ENCODE data around the gene CAMK1G. TPM values are rescaled to one million over a fixed set of nuclear protein-coding genes. Genes with fewer than 3 reads are reported as not detected.

The CAMK1G gene
- polyA plus RNA-seq, 2 donors, result 0.01 TPM; not detected in 1

DNA sequence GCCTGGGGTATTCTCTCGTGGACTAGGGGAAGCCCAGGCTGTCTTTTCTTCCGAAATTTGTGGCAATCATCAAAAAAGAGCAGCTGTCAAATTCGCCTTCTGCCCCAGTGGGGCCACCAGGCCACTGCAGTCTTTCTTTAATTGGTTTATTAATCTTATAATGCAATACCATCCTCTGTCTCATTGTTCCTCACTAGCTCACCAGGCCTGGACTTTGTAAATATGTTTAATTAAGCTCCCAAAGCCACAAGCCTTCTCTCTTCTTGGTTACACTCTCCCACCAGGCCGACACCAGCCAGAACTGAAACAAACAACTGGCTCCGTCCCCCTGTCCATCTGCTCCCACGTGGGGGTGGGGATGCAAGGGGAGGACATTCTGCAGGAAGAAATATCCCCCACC, 22.0 kb upstream of the CAMK1G start:
- H3K4me1 ChIP-seq (ENCODE audit: control insufficient read depth in 2 of 2, insufficient read depth in 2 of 2, low read length in 1 of 2), result peaks cover 0 to 2% of the 10 kb centered on the region in 2 donors
- no peaks in the 10 kb centered on the region for H3K27me3 ChIP-seq (ENCODE audit: control insufficient read depth in 1 of 2, insufficient read depth in 2 of 2, low read length in 2 of 2)
- H3K27ac ChIP-seq (ENCODE audit: low read depth in 2 of 2, low read length in 1 of 2), result no peak overlapping the region
- H3K9me3 ChIP-seq (ENCODE audit: control insufficient read depth in 2 of 2, insufficient read depth in 1 of 2, low read depth in 1 of 2, low read length in 1 of 2), result no peaks in the 10 kb centered on the region
- no peak overlapping the region for H3K4me3 ChIP-seq (ENCODE audit: low read depth in 1 of 2, low read length in 2 of 2)
- H3K36me3 ChIP-seq (ENCODE audit: control insufficient read depth in 2 of 2, insufficient read depth in 2 of 2, low read length in 1 of 2), result no peaks in the 10 kb centered on the region
- WGBS, 2 donors, result 74 to 75% methylated on average over 6 of the region's 6 CpGs

DNA sequence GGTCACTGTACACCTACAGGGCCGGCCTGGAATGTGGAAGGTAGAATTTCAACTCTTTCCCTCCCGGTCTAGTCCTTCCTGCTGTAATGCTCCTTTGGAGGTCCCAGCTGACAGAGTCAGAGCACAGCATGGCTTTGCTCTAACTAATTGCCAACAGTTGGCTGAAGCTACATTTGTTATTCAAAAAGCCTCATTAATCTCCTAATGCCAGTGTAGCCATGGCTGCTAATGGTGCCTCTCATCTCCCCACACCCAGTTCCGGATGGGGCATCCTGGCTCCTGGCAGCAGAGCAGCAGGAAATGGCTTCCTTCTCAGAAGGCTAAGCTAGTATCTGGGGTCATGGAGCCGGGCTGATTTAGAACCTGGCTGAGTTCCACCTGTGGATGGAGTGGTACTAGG, 18.7 kb upstream of the CAMK1G start:
- Histone ChIP-seq H3K4me3 (ENCODE audit: low read depth in 1 of 2, low read length in 2 of 2) (no peak overlapping the region), H3K36me3 (ENCODE audit: control insufficient read depth in 2 of 2, insufficient read depth in 2 of 2, low read length in 1 of 2) (no peaks in the 10 kb centered on the region), H3K9me3 (ENCODE audit: control insufficient read depth in 2 of 2, insufficient read depth in 1 of 2, low read depth in 1 of 2, low read length in 1 of 2) (no peaks in the 10 kb centered on the region), H3K27me3 (ENCODE audit: control insufficient read depth in 1 of 2, insufficient read depth in 2 of 2, low read length in 2 of 2) (no peaks in the 10 kb centered on the region), H3K4me1 (ENCODE audit: control insufficient read depth in 2 of 2, insufficient read depth in 2 of 2, low read length in 1 of 2) (peaks cover 0 to 2% of the 10 kb centered on the region in 2 donors), H3K27ac (ENCODE audit: low read depth in 2 of 2, low read length in 1 of 2) (peak overlapping the region in 1 of 2 donors; percentile 27)
- WGBS, 2 donors, result 43 to 57% methylated on average over 4 of the region's 4 CpGs

DNA sequence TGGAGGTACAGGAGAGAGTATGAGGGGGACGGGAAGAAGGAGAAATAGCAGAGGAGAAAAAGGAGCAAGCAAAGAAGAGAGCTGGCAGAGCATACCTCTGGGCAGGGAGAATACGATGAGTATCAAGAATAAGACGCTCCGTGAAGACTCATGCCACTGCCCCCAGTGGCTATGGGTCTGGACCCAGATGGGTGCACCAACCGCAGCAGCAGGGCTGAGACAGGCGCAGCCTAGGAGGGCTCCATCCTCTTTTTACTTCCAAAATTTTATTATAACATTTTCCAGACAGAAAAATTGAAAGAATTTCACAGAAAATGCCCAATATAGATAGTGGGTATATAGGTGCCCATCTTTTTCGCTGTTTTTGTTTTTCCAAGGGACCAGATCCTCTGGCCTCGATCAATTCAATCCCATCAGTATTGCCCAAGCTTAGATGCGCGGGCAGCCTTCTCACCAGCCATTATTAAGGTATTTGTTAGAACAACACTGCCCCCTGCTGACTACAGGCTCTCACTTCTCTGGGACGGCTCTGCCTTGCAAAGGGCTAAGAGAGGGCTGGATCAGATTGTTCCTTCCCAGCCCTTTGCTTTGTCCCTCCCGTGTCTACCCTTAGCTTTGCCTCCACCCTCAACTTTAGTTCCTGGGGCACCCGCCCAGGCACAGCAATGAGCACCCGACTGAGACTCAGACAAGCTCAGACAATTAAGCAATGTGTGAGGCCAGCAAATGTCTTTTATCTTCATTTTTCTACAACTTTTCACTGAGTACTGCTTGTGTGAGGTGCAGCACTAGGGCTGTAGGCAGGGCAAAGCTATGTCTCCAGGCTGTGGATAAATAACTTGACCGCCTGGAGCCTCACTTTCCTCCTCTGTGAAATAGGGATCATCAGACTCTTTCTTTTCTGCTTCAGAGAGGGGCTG, 17.5 kb upstream of the CAMK1G start:
- H3K4me1 ChIP-seq (ENCODE audit: control insufficient read depth in 2 of 2, insufficient read depth in 2 of 2, low read length in 1 of 2), result peaks cover 0 to 2% of the 10 kb centered on the region in 2 donors

DNA sequence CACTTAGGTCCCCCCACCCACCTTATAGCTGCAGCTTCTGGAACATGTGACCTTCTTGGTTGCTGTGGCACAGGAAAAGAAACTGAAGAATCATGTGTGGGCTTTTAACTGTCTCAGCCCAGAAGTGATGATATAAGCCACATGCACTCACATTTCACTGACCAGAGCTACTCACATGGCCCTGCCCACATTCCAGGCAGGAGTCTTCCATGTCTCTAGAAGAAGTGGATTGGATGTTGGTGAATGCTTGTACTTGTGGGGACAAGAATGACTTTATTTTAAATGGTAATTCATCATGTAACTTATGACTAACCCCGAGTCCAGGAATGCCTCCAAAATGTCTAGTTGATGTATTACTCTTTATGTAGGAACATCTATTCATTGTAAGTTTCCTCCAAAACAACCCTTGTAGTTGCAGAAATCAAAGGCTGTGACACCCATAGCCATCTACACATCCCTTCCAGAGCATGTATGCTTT, 15.8 kb upstream of the CAMK1G start:
- Histone ChIP-seq H3K9me3 (ENCODE audit: control insufficient read depth in 2 of 2, insufficient read depth in 1 of 2, low read depth in 1 of 2, low read length in 1 of 2) (no peaks in the 10 kb centered on the region), H3K4me1 (ENCODE audit: control insufficient read depth in 2 of 2, insufficient read depth in 2 of 2, low read length in 1 of 2) (peaks cover 0 to 2% of the 10 kb centered on the region in 2 donors), H3K36me3 (ENCODE audit: control insufficient read depth in 2 of 2, insufficient read depth in 2 of 2, low read length in 1 of 2) (no peaks in the 10 kb centered on the region), H3K4me3 (ENCODE audit: low read depth in 1 of 2, low read length in 2 of 2) (no peak overlapping the region), H3K27ac (ENCODE audit: low read depth in 2 of 2, low read length in 1 of 2) (peak overlapping the region; percentile 69 to 79), H3K27me3 (ENCODE audit: control insufficient read depth in 1 of 2, insufficient read depth in 2 of 2, low read length in 2 of 2) (no peaks in the 10 kb centered on the region)
- WGBS, 2 donors, result 16 to 17% methylated on average over 1 of the region's 1 CpG

More for the DNA sequence above, 17.5 kb upstream of the CAMK1G start:
- no peaks in the 10 kb centered on the region for H3K36me3 ChIP-seq (ENCODE audit: control insufficient read depth in 2 of 2, insufficient read depth in 2 of 2, low read length in 1 of 2)
- WGBS, 2 donors, result 33 to 35% methylated on average over 15 of the region's 15 CpGs
- peak overlapping the region; percentile 57 to 69 for H3K27ac ChIP-seq (ENCODE audit: low read depth in 2 of 2, low read length in 1 of 2)
- H3K9me3 ChIP-seq (ENCODE audit: control insufficient read depth in 2 of 2, insufficient read depth in 1 of 2, low read depth in 1 of 2, low read length in 1 of 2), result no peaks in the 10 kb centered on the region
- H3K27me3 ChIP-seq (ENCODE audit: control insufficient read depth in 1 of 2, insufficient read depth in 2 of 2, low read length in 2 of 2), result no peaks in the 10 kb centered on the region
- H3K4me3 ChIP-seq (ENCODE audit: low read depth in 1 of 2, low read length in 2 of 2), result no peak overlapping the region

DNA sequence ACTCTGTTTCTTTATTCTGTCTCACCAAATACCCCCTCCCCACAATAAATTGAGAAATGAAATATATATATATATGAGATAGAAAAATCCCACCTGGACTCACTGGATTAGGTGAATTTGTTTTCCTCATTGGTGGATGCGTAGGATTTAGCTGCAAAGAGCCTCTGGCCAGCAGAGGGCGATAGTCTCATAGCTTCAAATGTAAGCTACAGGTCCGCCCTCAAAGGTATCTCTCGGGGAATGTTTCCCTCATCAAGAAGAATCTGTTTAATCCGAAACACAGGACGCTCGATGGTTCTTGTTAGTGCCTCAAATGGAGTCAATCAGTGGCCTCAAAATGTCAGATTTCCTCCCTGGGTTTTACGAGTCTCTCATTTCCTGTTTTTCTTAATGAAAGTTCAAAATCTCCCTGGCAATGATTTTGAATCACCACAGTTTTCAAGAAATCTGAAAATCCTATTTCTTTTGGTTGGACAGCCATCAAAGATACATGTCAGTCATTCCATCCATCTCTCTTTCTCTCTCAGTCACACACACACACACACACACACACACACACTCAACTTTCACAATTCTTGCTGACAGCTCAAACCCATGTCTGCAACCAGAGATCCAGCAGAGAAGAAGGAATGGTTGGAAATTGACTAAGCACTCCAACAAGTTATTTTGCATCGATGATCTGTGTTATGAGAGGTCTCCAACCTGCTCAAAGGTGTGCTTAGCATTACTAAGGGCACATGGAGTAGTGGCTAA, 13.9 kb upstream of the CAMK1G start:
- H3K27me3 ChIP-seq (ENCODE audit: control insufficient read depth in 1 of 2, insufficient read depth in 2 of 2, low read length in 2 of 2), result no peaks in the 10 kb centered on the region
- H3K27ac ChIP-seq (ENCODE audit: low read depth in 2 of 2, low read length in 1 of 2), result no peak overlapping the region
- no peaks in the 10 kb centered on the region for H3K9me3 ChIP-seq (ENCODE audit: control insufficient read depth in 2 of 2, insufficient read depth in 1 of 2, low read depth in 1 of 2, low read length in 1 of 2)
- no peaks in the 10 kb centered on the region for H3K36me3 ChIP-seq (ENCODE audit: control insufficient read depth in 2 of 2, insufficient read depth in 2 of 2, low read length in 1 of 2)
- H3K4me1 ChIP-seq (ENCODE audit: control insufficient read depth in 2 of 2, insufficient read depth in 2 of 2, low read length in 1 of 2), result peaks cover 0 to 2% of the 10 kb centered on the region in 2 donors
- H3K4me3 ChIP-seq (ENCODE audit: low read depth in 1 of 2, low read length in 2 of 2), result no peak overlapping the region
- 10 to 12% methylated on average over 9 of the region's 9 CpGs for whole genome bisulfite sequencing, 2 donors

DNA sequence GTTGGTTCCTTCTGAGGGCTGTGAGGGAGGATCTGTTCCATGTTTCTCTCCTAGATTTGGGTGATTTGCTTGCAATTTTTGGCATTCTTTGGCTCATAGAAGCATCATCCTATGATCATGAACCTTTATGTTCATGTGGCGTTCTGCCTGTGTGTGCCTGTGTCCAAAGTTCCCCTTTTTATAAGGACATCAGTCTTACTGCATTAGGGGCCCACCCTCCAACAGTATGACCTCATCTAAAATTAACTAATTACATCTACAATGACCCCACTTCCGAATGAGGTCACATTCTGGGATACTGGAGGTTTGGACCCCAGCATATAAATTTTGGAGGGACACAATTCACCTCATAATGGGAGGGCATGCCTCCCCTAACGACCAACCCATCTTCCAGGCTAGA, 12.8 kb upstream of the CAMK1G start:
- no peak overlapping the region for H3K4me3 ChIP-seq (ENCODE audit: low read depth in 1 of 2, low read length in 2 of 2)
- no peaks in the 10 kb centered on the region for H3K27me3 ChIP-seq (ENCODE audit: control insufficient read depth in 1 of 2, insufficient read depth in 2 of 2, low read length in 2 of 2)
- WGBS, 2 donors, result 66 to 80% methylated on average over 3 of the region's 3 CpGs
- H3K9me3 ChIP-seq (ENCODE audit: control insufficient read depth in 2 of 2, insufficient read depth in 1 of 2, low read depth in 1 of 2, low read length in 1 of 2), result no peaks in the 10 kb centered on the region
- H3K36me3 ChIP-seq (ENCODE audit: control insufficient read depth in 2 of 2, insufficient read depth in 2 of 2, low read length in 1 of 2), result no peaks in the 10 kb centered on the region
- no peaks in the 10 kb centered on the region for H3K4me1 ChIP-seq (ENCODE audit: control insufficient read depth in 2 of 2, insufficient read depth in 2 of 2, low read length in 1 of 2)
- H3K27ac ChIP-seq (ENCODE audit: low read depth in 2 of 2, low read length in 1 of 2), result no peak overlapping the region

DNA sequence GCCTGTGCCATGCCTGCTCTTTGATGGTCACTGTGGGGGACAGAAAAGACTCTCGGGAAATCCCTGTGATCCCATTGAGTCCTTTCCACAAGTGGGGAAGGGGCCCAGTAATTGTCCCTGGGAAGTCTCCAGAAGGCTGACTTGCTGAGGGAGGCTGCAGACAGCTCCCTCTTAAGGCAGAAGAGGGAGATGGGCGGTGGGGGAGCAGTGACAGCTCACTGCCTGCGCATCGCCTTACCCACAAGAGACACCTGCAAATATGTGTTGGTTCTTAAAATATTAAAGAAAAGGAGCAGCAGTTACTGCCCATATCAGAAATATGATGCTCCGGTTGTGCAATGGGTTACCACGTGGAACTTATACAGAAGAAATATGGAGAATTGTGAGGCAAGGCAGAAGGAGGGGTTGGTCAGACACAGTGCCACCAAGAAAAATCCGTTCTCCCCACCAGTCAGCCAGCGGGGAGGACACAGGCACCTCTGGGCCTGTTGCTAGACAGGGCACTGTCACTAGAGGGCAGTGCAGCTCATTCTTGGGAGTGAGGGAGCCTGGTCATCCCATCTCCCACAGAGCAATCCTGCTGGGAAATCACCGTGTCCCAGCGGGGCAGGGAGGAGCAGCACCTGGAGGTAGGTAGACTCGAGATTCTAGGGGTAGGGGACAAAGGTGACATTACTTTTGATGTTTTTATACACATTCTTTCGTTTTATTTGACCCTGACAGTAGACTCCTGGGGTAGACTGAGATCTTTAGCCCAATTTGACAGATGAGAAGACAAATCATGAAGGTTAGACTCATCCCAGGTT, 6.9 kb upstream of the CAMK1G start:
- no peak overlapping the region for H3K4me3 ChIP-seq (ENCODE audit: low read depth in 1 of 2, low read length in 2 of 2)
- H3K27me3 ChIP-seq (ENCODE audit: control insufficient read depth in 1 of 2, insufficient read depth in 2 of 2, low read length in 2 of 2), result no peaks in the 10 kb centered on the region
- no peaks in the 10 kb centered on the region for H3K4me1 ChIP-seq (ENCODE audit: control insufficient read depth in 2 of 2, insufficient read depth in 2 of 2, low read length in 1 of 2)
- H3K36me3 ChIP-seq (ENCODE audit: control insufficient read depth in 2 of 2, insufficient read depth in 2 of 2, low read length in 1 of 2), result no peaks in the 10 kb centered on the region
- H3K9me3 ChIP-seq (ENCODE audit: control insufficient read depth in 2 of 2, insufficient read depth in 1 of 2, low read depth in 1 of 2, low read length in 1 of 2), result no peaks in the 10 kb centered on the region
- H3K27ac ChIP-seq (ENCODE audit: low read depth in 2 of 2, low read length in 1 of 2), result no peak overlapping the region
- 22 to 23% methylated on average over 12 of the region's 12 CpGs for WGBS, 2 donors

DNA sequence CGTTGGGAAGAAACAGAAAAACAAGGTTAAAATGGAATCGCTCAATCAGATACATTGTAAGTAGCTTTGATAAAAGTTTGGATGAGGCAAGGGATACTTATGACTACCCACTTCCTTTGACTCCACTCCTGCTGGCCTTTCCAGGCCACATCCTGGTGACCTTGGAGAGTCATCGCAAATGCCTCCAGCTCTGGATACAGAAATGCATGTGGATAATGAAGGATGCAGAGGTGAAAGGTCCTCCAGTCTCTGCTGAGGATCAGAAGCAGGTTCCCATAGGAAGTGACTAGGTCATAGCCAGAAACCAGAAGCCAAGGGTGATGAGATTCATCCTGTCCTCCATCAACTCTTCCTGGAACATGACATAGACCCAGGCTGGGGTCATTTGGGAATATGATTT, 6.2 kb upstream of the CAMK1G start:
- Histone ChIP-seq H3K36me3 (ENCODE audit: control insufficient read depth in 2 of 2, insufficient read depth in 2 of 2, low read length in 1 of 2) (no peaks in the 10 kb centered on the region), H3K4me1 (ENCODE audit: control insufficient read depth in 2 of 2, insufficient read depth in 2 of 2, low read length in 1 of 2) (no peaks in the 10 kb centered on the region), H3K4me3 (ENCODE audit: low read depth in 1 of 2, low read length in 2 of 2) (no peak overlapping the region), H3K9me3 (ENCODE audit: control insufficient read depth in 2 of 2, insufficient read depth in 1 of 2, low read depth in 1 of 2, low read length in 1 of 2) (no peaks in the 10 kb centered on the region), H3K27me3 (ENCODE audit: control insufficient read depth in 1 of 2, insufficient read depth in 2 of 2, low read length in 2 of 2) (no peaks in the 10 kb centered on the region), H3K27ac (ENCODE audit: low read depth in 2 of 2, low read length in 1 of 2) (no peak overlapping the region)
- WGBS, 2 donors, result 92 to 93% methylated on average over 3 of the region's 3 CpGs

DNA sequence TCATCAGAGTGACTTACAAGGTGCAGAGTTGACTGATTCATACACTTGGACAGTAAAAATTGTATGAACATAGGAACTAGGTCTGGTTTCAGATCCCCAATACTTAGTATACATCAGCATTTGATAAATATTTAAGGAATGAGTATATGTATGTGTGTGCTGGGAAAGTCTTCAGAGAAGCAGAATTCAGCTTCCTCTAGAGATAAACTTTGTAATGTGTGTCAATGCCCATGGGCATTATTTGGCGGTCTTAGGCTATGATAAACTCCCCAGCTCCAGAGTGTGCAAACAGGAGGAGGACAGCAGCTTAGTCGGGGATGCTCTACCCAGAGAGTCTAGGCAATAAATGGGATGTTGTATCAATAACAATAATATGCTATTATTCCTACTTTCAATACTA, 2.9 kb upstream of the CAMK1G start:
- H3K4me1 ChIP-seq (ENCODE audit: control insufficient read depth in 2 of 2, insufficient read depth in 2 of 2, low read length in 1 of 2), result no peaks in the 10 kb centered on the region
- H3K9me3 ChIP-seq (ENCODE audit: control insufficient read depth in 2 of 2, insufficient read depth in 1 of 2, low read depth in 1 of 2, low read length in 1 of 2), result no peaks in the 10 kb centered on the region
- no peaks in the 10 kb centered on the region for H3K27me3 ChIP-seq (ENCODE audit: control insufficient read depth in 1 of 2, insufficient read depth in 2 of 2, low read length in 2 of 2)
- no peak overlapping the region for H3K4me3 ChIP-seq (ENCODE audit: low read depth in 1 of 2, low read length in 2 of 2)
- no peaks in the 10 kb centered on the region for H3K36me3 ChIP-seq (ENCODE audit: control insufficient read depth in 2 of 2, insufficient read depth in 2 of 2, low read length in 1 of 2)
- WGBS, 2 donors, result 43 to 95% methylated on average over 2 of the region's 2 CpGs
- no peak overlapping the region for H3K27ac ChIP-seq (ENCODE audit: low read depth in 2 of 2, low read length in 1 of 2)
